Stimulated activated naive CD8-positive, alpha-beta T cell treated with anti-CD3 and anti-CD28 coated beads, Interleukin-15, amount 100 ng/mL, for 72 hours (primary cell): ENCODE data around the gene TNFRSF6B.
"Not testable (repeated sequence)": the region's sequence is repeated elsewhere in the genome, so short reads cannot be mapped to it uniquely, and the experiment has no call there.

Experiments
- ATAC-seq: fragments of 150-1000 bp; cut with Tn5 transposase; 2 replicates; pipeline ENCODE4 v1.10.0; 2021; ENCODE audit warnings: mild to moderate bottlenecking, moderate library complexity
- DNase-seq, 2 donors: peaks; one replicate each; pipeline ENCODE4 v3.0.0; 2021 to 2022
- H3K27ac Mint-ChIP-seq, 2 donors: one replicate each; pipeline ENCODE4 v1.8.0; 2022; ENCODE audit warnings: mild to moderate bottlenecking in 2 of 2, mixed read lengths in 2 of 2, moderate library complexity in 2 of 2
- H3K27me3 Mint-ChIP-seq: one replicate; pipeline ENCODE4 v1.8.0; 2022; ENCODE audit warnings: mixed read lengths
- H3K4me1 Mint-ChIP-seq: one replicate; pipeline ENCODE4 v1.8.0; 2022; ENCODE audit warnings: mild to moderate bottlenecking, mixed read lengths
- H3K4me3 Mint-ChIP-seq, 2 donors: one replicate each; pipeline ENCODE4 v1.8.0; 2022; ENCODE audit warnings: mild to moderate bottlenecking in 2 of 2, mixed read lengths in 2 of 2, moderate library complexity in 1 of 2
- H3K9me3 Mint-ChIP-seq, 2 donors: one replicate each; pipeline ENCODE4 v1.8.0; 2022; ENCODE audit warnings: mixed read lengths in 2 of 2

TNFRSF6B gene

GRCh38 chr20:63696628-63697356, at the start of gene TNFRSF6B:
Gene TNFRSF6B (plus strand): TSS chr20:63696652. CDS start chr20:63696768, 116 bp downstream.
- peak in 1 of 2 donors; percentile 12 for DNase-seq
- peak; percentile 34 for ATAC-seq
- H3K27ac Mint-ChIP-seq: peak within 1 kb of the TSS in 1 of 2 donors; percentile 93
- peak within 1 kb of the TSS; percentile 9 to 67 for H3K4me3 Mint-ChIP-seq
- H3K9me3 Mint-ChIP-seq: no peaks in the 10 kb centered on the region
- H3K27me3 Mint-ChIP-seq: no peaks in the 10 kb centered on the region
- H3K4me1 Mint-ChIP-seq: peaks cover 56% of the 10 kb centered on the region

- ATAC-seq (no peak), DNase-seq (no peak)
- H3K9me3 Mint-ChIP-seq: no peaks in the 10 kb centered on the region
- H3K27me3 Mint-ChIP-seq: no peaks in the 10 kb centered on the region
- H3K4me1 Mint-ChIP-seq: peaks cover 27% of the 10 kb centered on the region
- no peak overlapping the region for H3K27ac Mint-ChIP-seq
- no peak overlapping the region for H3K4me3 Mint-ChIP-seq
Observed at GRCh38 chr20:63648190-63648589, 48.3 kb upstream of the TNFRSF6B start.

- ATAC-seq: no peak
- Mint-ChIP-seq H3K27me3 (no peaks in the 10 kb centered on the region), H3K4me1 (peaks cover 26% of the 10 kb centered on the region), H3K4me3 (no peak overlapping the region), H3K9me3 (no peaks in the 10 kb centered on the region), H3K27ac (no peak overlapping the region)
- DNase-seq: no peak
Observed at GRCh38 chr20:63648895-63649589, 47.4 kb upstream of the TNFRSF6B start.

- ATAC-seq, H3K27ac Mint-ChIP-seq, H3K9me3 Mint-ChIP-seq, DNase-seq, H3K27me3 Mint-ChIP-seq, H3K4me3 Mint-ChIP-seq: not testable (repeated sequence)
- H3K4me1 Mint-ChIP-seq: peaks cover 36% of the 10 kb centered on the region
Observed at GRCh38 chr20:63650486-63650885, 46.0 kb upstream of the TNFRSF6B start.

GRCh38 chr20:63651942-63652191, 44.6 kb upstream of the TNFRSF6B start:
- ATAC-seq (peak; percentile 3), DNase-seq (no peak)
- no peaks in the 10 kb centered on the region for H3K9me3 Mint-ChIP-seq
- H3K4me1 Mint-ChIP-seq: peaks cover 38% of the 10 kb centered on the region
- H3K27me3 Mint-ChIP-seq: no peaks in the 10 kb centered on the region
- peak overlapping the region; percentile 72 to 82 for H3K4me3 Mint-ChIP-seq
- no peak overlapping the region for H3K27ac Mint-ChIP-seq

GRCh38 chr20:63652192-63652980, 44.1 kb upstream of the TNFRSF6B start:
- Mint-ChIP-seq H3K27ac (no peak overlapping the region), H3K4me3 (peak overlapping the region; percentile 72 to 82), H3K27me3 (no peaks in the 10 kb centered on the region), H3K4me1 (peaks cover 43% of the 10 kb centered on the region), H3K9me3 (no peaks in the 10 kb centered on the region)
- peak; percentile 39 for ATAC-seq
- no peak for DNase-seq

- Mint-ChIP-seq H3K27me3 (no peaks in the 10 kb centered on the region), H3K27ac (peak within 1 kb of the TSS; percentile 52 to 90), H3K9me3 (no peaks in the 10 kb centered on the region), H3K4me3 (peak within 1 kb of the TSS; percentile 88 to 91), H3K4me1 (peaks cover 51% of the 10 kb centered on the region)
- DNase-seq: peak; percentile 56 to 66
- peak; percentile 44 for ATAC-seq
Observed at GRCh38 chr20:63653041-63653973, 43.1 kb upstream of the TNFRSF6B start, which contains the start of gene STMN3. Gene STMN3 (minus strand): TSS chr20:63653424. CDS start chr20:63653345, 79 bp downstream.

GRCh38 chr20:63653974-63654668, 42.3 kb upstream of the TNFRSF6B start:
- H3K4me1 Mint-ChIP-seq: peaks cover 55% of the 10 kb centered on the region
- peak overlapping the region; percentile 88 to 91 for H3K4me3 Mint-ChIP-seq
- H3K27me3 Mint-ChIP-seq: no peaks in the 10 kb centered on the region
- H3K27ac Mint-ChIP-seq: peak overlapping the region; percentile 52 to 90
- DNase-seq: peak in 1 of 2 donors; percentile 8
- H3K9me3 Mint-ChIP-seq: no peaks in the 10 kb centered on the region
- no peak for ATAC-seq

GRCh38 chr20:63655249-63655648, 41.2 kb upstream of the TNFRSF6B start:
- H3K27me3 Mint-ChIP-seq: no peaks in the 10 kb centered on the region
- DNase-seq (no peak), ATAC-seq (no peak)
- no peak overlapping the region for H3K27ac Mint-ChIP-seq
- H3K4me3 Mint-ChIP-seq: no peak overlapping the region
- H3K9me3 Mint-ChIP-seq: no peaks in the 10 kb centered on the region
- peaks cover 66% of the 10 kb centered on the region for H3K4me1 Mint-ChIP-seq

- DNase-seq: no peak
- Mint-ChIP-seq H3K27ac (no peak overlapping the region), H3K4me3 (peak overlapping the region in 1 of 2 donors; percentile 90), H3K27me3 (no peaks in the 10 kb centered on the region), H3K4me1 (peaks cover 63% of the 10 kb centered on the region), H3K9me3 (no peaks in the 10 kb centered on the region)
- ATAC-seq: no peak
Observed at GRCh38 chr20:63656451-63656850, 40.0 kb upstream of the TNFRSF6B start.

GRCh38 chr20:63657260-63657936, 39.1 kb upstream of the TNFRSF6B start:
- H3K9me3 Mint-ChIP-seq: no peaks in the 10 kb centered on the region
- ATAC-seq (no peak), DNase-seq (peak in 1 of 2 donors; percentile 24)
- no peaks in the 10 kb centered on the region for H3K27me3 Mint-ChIP-seq
- H3K4me1 Mint-ChIP-seq: peaks cover 60% of the 10 kb centered on the region
- H3K27ac Mint-ChIP-seq: peak overlapping the region; percentile 90 to 97
- peak overlapping the region; percentile 90 to 98 for H3K4me3 Mint-ChIP-seq

GRCh38 chr20:63657937-63658748, 38.3 kb upstream of the TNFRSF6B start, which contains the start of gene RTEL1:
Gene RTEL1 (plus strand): TSS chr20:63658312. CDS start chr20:63659403, 1,091 bp downstream.
- peak; percentile 90 for ATAC-seq

GRCh38 chr20:63658749-63659187, 37.7 kb upstream of the TNFRSF6B start:
- H3K27ac Mint-ChIP-seq: peak overlapping the region; percentile 90 to 97
- no peaks in the 10 kb centered on the region for H3K27me3 Mint-ChIP-seq
- H3K4me1 Mint-ChIP-seq: peaks cover 57% of the 10 kb centered on the region
- DNase-seq (no peak), ATAC-seq (peak; percentile 18)
- peak overlapping the region; percentile 90 to 98 for H3K4me3 Mint-ChIP-seq
- H3K9me3 Mint-ChIP-seq: no peaks in the 10 kb centered on the region

More at GRCh38 chr20:63657937-63658748, 38.3 kb upstream of the TNFRSF6B start, which contains the start of gene RTEL1:
- no peaks in the 10 kb centered on the region for H3K27me3 Mint-ChIP-seq
- H3K27ac Mint-ChIP-seq: peak within 1 kb of the TSS; percentile 90 to 97
- H3K9me3 Mint-ChIP-seq: no peaks in the 10 kb centered on the region
- H3K4me1 Mint-ChIP-seq: peaks cover 60% of the 10 kb centered on the region
- peak within 1 kb of the TSS; percentile 90 to 98 for H3K4me3 Mint-ChIP-seq
- DNase-seq: peak; percentile 91
